Lung (tissue), 12 donors: ENCODE measurements around the gene COL9A2. TPM values are rescaled to one million over a fixed set of nuclear protein-coding genes. Genes with fewer than 3 reads are reported as not detected.

Experiments used
- ATAC-seq: fragments of 200-7000 bp; cut with Tn5 transposase; one replicate; pipeline ENCODE4 v1.9.1; 2020; ENCODE audit warnings: moderate number of reproducible peaks; ENCODE audit not compliant: insufficient read depth, low FRiP score
- DNase-seq, 3 donors: peaks; one replicate each; pipeline ENCODE4 v3.0.0-alpha.2; 2013 to 2017
- H3K27ac ChIP-seq, 2 donors: one replicate each; pipeline ENCODE4 v1.5.1; 2013; ENCODE audit warnings: mild to moderate bottlenecking in 2 of 2, moderate library complexity in 2 of 2, control low read depth in 1 of 2, inconsistent platforms in 1 of 2, low read depth in 1 of 2, low read length in 1 of 2
- H3K27me3 ChIP-seq, 3 donors: one replicate each; pipeline ENCODE4 v1.5.1; 2013; ENCODE audit warnings: low read length in 2 of 3; ENCODE audit not compliant: control insufficient read depth in 3 of 3, insufficient read depth in 3 of 3
- H3K36me3 ChIP-seq, 4 donors: one replicate each; pipeline ENCODE4 v1.5.1; 2013; ENCODE audit warnings: low read length in 4 of 4, mild to moderate bottlenecking in 1 of 4, moderate library complexity in 1 of 4; ENCODE audit not compliant: control insufficient read depth in 4 of 4, insufficient read depth in 4 of 4
- H3K4me1 ChIP-seq, 5 donors: one replicate each; pipeline ENCODE4 v1.5.1; 2013; ENCODE audit warnings: low read length in 5 of 5, mild to moderate bottlenecking in 2 of 5, moderate library complexity in 1 of 5; ENCODE audit not compliant: control insufficient read depth in 5 of 5, insufficient read depth in 5 of 5
- H3K4me3 ChIP-seq: one replicate; pipeline ENCODE4 v1.5.1; 2013; ENCODE audit warnings: mild to moderate bottlenecking, control low read depth, moderate library complexity
- H3K9ac ChIP-seq, 2 donors: one replicate each; pipeline ENCODE4 v1.5.1; 2013; ENCODE audit warnings: low read length in 2 of 2, control low read depth in 1 of 2; ENCODE audit not compliant: insufficient read depth in 1 of 2
- H3K9me3 ChIP-seq, 4 donors: one replicate each; pipeline ENCODE4 v1.5.1; 2013; ENCODE audit warnings: low read length in 3 of 4, mild to moderate bottlenecking in 1 of 4, moderate library complexity in 1 of 4; ENCODE audit not compliant: control insufficient read depth in 4 of 4, insufficient read depth in 3 of 4
- CTCF ChIP-seq: IDR thresholded peaks from 2 replicates; pipeline ENCODE4 v1.5.1; 2012; ENCODE audit warnings: mild to moderate bottlenecking; ENCODE audit errors: control extremely low read depth, extremely low read depth
- WGBS, 2 donors: extraction: QIAGEN DNeasy Blood & Tissue Kit; methylation state at CpG; one replicate each; pipeline ENCODE4 v1.1.7; 2013; 5-methylcytosine and 5-hydroxymethylcytosine counted together
- polyA plus RNA-seq, 2 donors: library from polyadenylated mRNA; stranded (reverse); fragments of 200-250 nt; gene quantifications; one replicate each; pipeline ENCODE4 v1.2.1, GENCODE V29; 2013
- total RNA-seq, 2 donors: library from RNA; depleted of rRNA in 1 of 2; stranded (reverse); fragments of >200 nt in 1 of 2; gene quantifications; one replicate each; pipeline ENCODE4 v1.2.1, GENCODE V29; 2014 to 2021
- donor health status: control.
- donor health status: control.
- donor health status: Bipolar disorder and iron deficiency.
- donor health status: healthy.
- donor health status: DM: yes; HTN: yes; CAD: no.

Gene COL9A2
- total and polyA plus RNA-seq, 4 donors: 3.7 to 16.0 (median 9.4) TPM

GRCh38 chr1:40303790-40304189, 13.3 kb downstream of the COL9A2 start:
- Histone ChIP-seq H3K9me3 (peaks cover 0 to 4% (median 0%) of the 10 kb centered on the region in 4 donors), H3K4me1 (peaks cover 0 to 14% (median 5%) of the 10 kb centered on the region in 5 donors), H3K27ac (no peak overlapping the region), H3K36me3 (peaks cover 0 to 3% (median 0%) of the 10 kb centered on the region in 4 donors), H3K4me3 (no peak overlapping the region), H3K9ac (no peak overlapping the region), H3K27me3 (no peaks in the 10 kb centered on the region)
- ATAC-seq: no peak
- TF ChIP-seq CTCF: no peak
- DNase-seq: no peak
- WGBS, 2 donors: 74 to 77% methylated on average over 29 to 33 of the region's 33 CpGs

- no peak for TF ChIP-seq CTCF
- Histone ChIP-seq H3K36me3 (peaks cover 0 to 3% (median 0%) of the 10 kb centered on the region in 4 donors), H3K27me3 (no peaks in the 10 kb centered on the region), H3K9me3 (peaks cover 0 to 4% (median 0%) of the 10 kb centered on the region in 4 donors), H3K4me1 (peaks cover 0 to 8% (median 5%) of the 10 kb centered on the region in 5 donors), H3K4me3 (no peak overlapping the region), H3K27ac (no peak overlapping the region), H3K9ac (no peak overlapping the region)
- ATAC-seq: no peak
- WGBS, 2 donors: 85 to 89% methylated on average over 38 of the region's 38 CpGs
- DNase-seq: no peak
These were observed 13.9 kb downstream of the COL9A2 start for GRCh38 chr1:40303051-40303771.

GRCh38 chr1:40302475-40302874, 14.6 kb downstream of the COL9A2 start:
- TF ChIP-seq CTCF: no peak
- no peak for DNase-seq
- 90 to 95% methylated on average over 12 to 13 of the region's 13 CpGs for WGBS, 2 donors

More at GRCh38 chr1:40302475-40302874, 14.6 kb downstream of the COL9A2 start:
- Histone ChIP-seq H3K4me1 (peaks cover 0 to under 1% (median 0%) of the 10 kb centered on the region in 5 donors), H3K27me3 (no peaks in the 10 kb centered on the region), H3K36me3 (peaks cover 0 to 3% (median 0%) of the 10 kb centered on the region in 4 donors), H3K9me3 (peaks cover 0 to 4% (median 0%) of the 10 kb centered on the region in 4 donors), H3K27ac (no peak overlapping the region), H3K9ac (no peak overlapping the region), H3K4me3 (no peak overlapping the region)
- ATAC-seq: no peak
